HEK293T (cell line): ENCODE measurements around the gene ALX3.

ENCODE experiments used
- ELF4 ChIP-seq: fragments of 450-650 bp; IDR thresholded peaks from 2 replicates; pipeline ENCODE4 v1.6.1; 2017; ENCODE audit warnings: antibody characterized with exemption
- FOXK2 ChIP-seq: fragments of 450-650 bp; IDR thresholded peaks from 2 replicates; pipeline ENCODE4 v1.6.1; 2016; ENCODE audit warnings: mild to moderate bottlenecking
- FOXM1 ChIP-seq: fragments of 450-650 bp; IDR thresholded peaks from 2 replicates; pipeline ENCODE4 v1.6.1; 2017; ENCODE audit warnings: mild to moderate bottlenecking, borderline replicate concordance
- NFRKB ChIP-seq: fragments of 450-650 bp; IDR thresholded peaks from 2 replicates; pipeline ENCODE4 v1.6.1; 2016; ENCODE audit warnings: mild to moderate bottlenecking, moderate library complexity
- SP1 ChIP-seq: fragments of 450-650 bp; IDR thresholded peaks from 2 replicates; pipeline ENCODE4 v1.6.1; 2017
- ZNF384 ChIP-seq: fragments of 450-650 bp; IDR thresholded peaks from 2 replicates; pipeline ENCODE4 v1.6.1; 2016
- TF ChIP-seq, protein P1 (sequence below): fragments of 450-650 bp; IDR thresholded peaks from 2 replicates; pipeline ENCODE4 v1.6.1; 2016

DNA sequence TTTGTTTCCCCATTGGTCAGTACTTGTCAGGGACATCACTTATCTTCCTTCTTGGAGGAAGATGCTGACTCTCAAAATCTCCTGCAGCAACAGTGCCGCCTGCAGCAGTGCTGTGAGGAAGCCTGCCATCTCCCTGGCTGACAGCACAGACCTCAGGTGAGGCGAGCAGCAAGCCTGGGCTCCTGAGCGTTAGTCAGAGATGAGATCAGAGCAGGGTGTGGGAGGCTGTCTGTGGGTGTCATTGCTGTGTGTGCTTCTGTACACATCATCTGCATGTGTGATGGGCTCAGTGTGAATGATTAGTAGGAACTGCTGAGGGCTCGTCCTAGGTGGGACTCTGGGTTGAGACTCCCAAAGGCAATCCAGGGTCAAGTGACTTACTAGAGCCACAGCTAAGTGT, 29.9 kb downstream of the ALX3 start:
- no peak for TF ChIP-seq FOXK2
- TF ChIP-seq SP1, result no peak
- TF ChIP-seq ELF4, result no peak
- TF ChIP-seq FOXM1, result no peak
- TF ChIP-seq, protein P1, sequence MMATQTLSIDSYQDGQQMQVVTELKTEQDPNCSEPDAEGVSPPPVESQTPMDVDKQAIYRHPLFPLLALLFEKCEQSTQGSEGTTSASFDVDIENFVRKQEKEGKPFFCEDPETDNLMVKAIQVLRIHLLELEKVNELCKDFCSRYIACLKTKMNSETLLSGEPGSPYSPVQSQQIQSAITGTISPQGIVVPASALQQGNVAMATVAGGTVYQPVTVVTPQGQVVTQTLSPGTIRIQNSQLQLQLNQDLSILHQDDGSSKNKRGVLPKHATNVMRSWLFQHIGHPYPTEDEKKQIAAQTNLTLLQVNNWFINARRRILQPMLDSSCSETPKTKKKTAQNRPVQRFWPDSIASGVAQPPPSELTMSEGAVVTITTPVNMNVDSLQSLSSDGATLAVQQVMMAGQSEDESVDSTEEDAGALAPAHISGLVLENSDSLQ, result no peak
- no peak for TF ChIP-seq NFRKB
- no peak for TF ChIP-seq ZNF384
